Glomerular endothelial cell (primary cell): Measurements from ENCODE around the gene GPS1. TPM values are rescaled to one million over a fixed set of nuclear protein-coding genes. Genes with fewer than 3 reads are reported as not detected.
"Not testable (repeated sequence)": the region's sequence is repeated elsewhere in the genome, so short reads cannot be mapped to it uniquely, and the experiment has no call there.

Experiments used
- DNase-seq: peaks from one replicate; pipeline ENCODE4 v3.0.0-alpha.2; 2011; ENCODE audit warnings: low read depth, low spot score; ENCODE audit errors: extremely low read depth
- total RNA-seq: library from RNA; depleted of rRNA; stranded (reverse); fragments of >200 nt; gene quantifications from 2 replicates; pipeline ENCODE4 v1.2.3, GENCODE V29; 2015

Gene GPS1
- total RNA-seq, 1 donor from 2014 or later, result 139 TPM

DNA sequence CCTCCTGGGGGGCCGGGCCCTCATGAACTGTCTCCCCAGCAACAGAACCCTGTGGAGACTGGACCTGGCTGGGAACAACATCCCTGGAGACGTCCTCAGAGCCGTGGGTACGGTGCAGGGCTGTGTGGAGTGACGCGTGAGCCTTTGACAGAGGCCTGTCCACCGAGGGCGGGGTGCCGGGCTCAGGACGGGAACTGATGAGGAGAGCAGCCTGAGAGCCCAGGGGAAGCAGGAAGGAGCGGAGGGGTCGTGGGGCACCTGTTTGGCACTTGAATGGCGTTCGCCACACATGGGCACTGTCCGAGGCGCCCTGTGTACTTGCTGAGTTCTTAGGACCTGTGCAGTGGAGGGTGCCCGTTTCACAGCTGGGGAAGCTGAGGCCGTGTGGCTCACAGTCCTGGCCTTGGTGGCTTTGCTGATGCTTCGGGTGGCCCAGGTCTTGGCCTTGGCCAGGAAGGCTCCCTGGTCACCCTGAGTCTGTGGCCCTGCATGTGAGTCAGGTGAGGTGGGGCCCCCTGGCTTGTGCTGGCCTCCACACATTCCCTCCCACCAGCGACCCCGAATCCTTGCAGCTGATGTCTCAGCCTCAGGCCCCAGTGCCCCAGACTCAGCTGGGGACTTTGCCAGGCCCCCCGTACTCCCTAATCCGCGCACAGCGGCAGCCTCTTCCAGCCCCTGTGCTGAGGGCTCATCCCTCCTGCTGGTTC lies 26.1 kb upstream of the GPS1 start:
- DNase-seq, result no peak

DNA sequence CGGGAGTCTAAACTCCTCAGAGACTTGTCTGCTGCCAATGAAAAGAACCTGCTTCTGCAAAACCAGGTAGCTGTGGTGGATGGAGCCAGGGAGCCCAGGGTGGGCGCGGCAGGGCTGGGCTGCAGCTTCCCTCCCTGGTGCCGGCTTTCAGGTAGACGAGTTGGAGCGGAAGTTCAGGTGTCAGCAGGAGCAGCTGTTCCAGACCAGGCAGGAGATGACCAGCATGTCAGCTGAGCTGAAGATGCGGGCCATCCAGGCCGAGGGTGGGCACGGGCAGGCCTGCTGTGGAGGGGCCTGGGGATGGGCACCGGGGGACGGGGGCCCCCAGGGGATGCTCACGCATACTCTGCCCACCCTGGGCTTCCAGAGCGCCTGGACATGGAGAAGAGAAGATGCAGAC lies 23.5 kb upstream of the GPS1 start:
- no peak for DNase-seq

DNA sequence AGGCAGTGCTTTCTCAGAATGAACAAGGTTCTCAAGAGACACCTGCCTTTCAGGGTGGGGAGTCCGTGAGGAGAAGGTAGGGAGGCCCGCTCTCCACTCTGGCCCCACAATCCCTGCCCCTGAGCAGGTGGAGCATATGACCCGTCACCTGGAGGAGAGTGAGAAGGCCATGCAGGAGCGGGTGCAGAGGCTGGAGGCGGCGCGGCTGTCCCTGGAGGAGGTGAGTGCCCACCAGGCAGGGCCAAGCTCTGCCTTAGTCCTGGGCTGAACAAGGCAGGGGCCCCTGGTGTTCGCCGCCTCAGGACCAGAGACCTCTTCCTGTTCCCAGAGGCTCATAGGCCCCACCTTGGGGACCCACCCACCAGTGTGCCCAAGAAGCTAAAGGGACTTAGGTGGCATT lies 22.7 kb upstream of the GPS1 start:
- no peak for DNase-seq

DNA sequence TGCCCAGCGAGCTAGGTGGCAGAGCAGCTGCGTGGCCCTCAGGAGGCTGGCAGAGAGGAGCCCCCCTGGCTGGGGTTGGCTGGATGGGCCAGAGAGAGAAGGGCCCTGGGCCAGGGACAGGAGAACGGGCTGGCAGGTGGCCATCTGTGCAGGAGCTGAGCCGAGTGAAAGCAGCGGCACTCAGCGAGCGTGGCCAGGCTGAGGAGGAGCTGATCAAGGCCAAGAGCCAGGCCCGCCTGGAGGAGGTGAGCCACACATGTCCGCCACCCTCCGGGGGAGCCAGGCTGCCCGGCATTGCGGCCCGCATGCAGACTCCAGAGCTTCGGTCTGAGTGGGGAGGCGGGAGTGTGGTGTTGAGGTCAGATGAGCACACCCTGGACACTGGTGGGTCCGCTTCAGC lies 22.3 kb upstream of the GPS1 start:
- DNase-seq, result no peak

DNA sequence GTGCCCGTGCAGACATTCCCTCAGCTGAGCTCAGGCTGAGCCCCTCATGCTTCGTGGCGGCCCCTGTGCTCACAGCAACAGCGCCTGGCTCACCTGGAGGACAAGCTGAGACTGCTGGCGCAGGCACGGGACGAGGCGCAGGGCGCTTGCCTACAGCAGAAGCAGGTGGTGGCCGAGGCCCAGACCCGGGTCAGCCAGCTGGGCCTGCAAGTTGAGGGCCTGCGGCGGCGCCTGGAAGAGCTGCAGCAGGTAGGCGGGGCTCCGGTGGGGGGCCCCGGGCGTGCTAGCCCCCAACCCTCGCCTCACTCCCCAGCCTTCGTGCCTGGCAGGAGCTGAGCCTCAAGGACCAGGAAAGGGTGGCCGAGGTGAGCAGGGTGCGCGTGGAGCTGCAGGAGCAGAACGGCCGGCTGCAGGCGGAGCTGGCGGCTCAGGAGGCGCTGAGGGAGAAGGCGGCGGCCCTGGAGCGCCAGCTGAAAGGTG lies 21.7 kb upstream of the GPS1 start:
- DNase-seq, result no peak

DNA sequence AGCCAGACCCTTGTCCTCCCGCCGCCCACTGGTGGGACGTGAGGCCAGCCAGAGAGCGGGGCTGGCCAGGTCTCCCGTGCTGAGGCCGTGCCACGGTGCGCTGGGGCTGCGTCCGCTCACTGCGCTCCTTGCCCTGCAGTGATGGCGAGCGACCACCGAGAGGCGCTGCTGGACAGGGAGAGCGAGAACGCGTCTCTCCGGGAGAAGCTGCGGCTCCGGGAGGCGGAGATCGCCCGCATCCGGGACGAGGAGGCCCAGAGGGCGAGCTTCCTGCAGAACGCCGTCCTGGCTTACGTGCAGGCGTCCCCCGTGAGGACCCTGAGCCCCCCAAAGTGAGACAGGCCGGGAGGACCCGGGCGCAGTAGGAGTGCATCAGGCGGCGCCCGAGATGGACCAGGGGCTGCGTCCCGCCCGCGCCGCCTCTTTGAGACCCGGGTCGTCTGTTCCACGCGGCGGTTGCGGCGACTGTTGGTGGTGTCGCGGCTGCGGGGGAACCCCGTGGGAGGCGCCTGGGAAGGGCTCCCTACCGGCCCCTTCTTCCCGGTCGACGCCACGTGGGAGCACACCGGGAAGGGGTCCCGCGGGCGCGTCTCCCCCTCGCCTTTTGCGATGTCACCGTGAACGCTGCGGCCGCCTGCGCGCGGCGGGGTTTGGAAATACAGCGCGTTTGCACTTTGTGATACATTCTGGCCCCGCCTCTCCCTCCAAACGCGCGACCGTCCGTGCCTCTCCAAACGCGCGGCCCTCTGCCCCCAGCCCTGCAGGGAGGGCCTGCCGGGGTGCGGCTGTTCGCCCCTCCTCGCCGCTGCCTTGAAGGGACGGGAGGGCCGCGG lies 21.0 kb upstream of the GPS1 start:
- no peak for DNase-seq

DNA sequence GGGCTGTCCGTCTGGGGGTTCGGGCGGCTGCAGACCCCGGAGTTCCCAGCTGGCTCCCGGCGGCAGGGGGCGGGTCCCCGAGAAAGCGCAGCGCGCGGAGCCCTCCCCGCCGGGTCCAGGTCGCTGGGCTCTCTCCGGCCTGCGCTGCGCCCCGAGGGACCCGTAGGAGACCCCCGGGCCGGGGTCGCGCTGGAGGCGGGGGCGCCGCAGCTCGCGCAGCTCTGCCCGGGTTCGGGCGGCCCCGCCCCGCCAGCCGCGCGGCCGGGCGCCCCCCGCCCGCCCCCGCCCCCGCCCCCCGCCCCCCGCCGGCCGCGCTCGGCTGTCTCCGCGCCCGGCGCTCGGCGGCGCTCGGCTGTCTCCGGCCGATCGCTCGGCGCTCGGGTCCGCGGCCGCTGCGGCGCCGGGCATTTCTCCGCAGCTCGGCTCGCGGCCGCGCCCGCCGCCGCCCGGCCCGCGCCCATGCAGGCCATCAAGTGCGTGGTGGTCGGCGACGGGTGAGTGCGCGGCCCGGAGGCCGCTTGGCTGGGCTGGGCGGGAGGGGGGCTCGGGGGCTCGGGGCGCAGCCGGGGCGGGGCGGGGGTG lies 20.3 kb upstream of the GPS1 start, which contains the start of gene RAC3:
Gene RAC3, plus strand, starts transcription at position 376 of the 582 bp plus-strand sequence. Its CDS starts 84 bp downstream, at position 460.
- DNase-seq, result no peak

DNA sequence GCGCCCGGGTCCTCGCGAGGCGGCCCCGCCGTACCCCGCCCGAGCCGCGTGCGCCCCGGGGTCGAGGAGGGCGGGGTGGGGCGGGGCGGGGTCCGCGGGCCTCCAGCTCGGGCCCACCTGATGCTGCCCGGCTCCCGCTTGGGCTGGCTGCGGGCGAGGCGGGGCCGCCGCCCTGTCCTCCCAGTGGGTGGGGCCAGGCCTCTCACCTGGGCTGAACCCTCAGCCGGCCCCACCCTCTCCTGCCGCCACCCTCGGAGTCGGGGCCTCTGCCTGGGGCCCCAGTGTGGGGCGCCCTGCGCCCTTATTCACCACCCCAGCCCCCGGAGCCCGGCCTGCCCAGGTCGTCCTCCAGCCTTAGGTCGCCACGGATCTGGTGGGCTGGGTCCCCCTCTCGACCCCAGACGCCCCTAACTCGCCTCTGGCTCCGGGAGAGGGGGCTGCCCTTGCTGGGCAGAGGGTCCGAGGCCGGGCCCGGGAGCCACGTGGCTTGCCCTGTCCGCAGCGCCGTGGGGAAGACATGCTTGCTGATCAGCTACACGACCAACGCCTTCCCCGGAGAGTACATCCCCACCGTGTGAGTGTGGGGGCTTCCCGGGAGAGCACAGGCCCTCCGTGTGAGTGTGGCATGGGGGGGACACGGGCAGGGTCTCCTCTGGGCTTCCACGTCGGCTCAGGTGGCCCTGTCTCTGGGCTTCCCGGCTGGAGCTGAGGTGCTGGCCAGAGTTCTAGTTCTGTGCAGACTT lies 19.6 kb upstream of the GPS1 start:
- no peak for DNase-seq

DNA sequence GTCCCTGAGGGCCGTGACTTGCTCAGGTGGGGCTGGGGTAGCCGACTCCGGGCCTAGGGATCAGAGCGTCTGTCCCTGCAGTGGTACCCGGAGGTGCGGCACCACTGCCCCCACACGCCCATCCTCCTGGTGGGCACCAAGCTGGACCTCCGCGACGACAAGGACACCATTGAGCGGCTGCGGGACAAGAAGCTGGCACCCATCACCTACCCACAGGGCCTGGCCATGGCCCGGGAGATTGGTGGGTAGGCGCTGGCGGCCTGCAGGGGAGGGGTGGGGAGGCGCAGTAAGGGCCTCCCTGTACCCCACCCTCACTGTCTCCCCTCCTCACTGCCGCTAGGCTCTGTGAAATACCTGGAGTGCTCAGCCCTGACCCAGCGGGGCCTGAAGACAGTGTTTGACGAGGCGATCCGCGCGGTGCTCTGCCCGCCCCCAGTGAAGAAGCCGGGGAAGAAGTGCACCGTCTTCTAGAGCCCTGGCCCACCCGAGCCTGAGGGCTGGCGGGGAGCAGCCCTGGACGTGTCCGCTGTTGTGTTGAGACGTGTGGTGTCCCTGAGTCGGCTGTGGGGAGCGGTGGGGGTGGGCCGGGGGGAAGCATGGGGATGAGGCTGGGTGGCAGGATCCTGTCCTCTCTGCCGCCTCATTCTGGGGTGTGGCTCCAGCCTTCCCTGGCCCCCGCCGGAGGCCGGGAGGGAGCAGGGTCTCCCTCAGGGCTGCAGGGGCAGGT lies 18.2 kb upstream of the GPS1 start:
- no peak for DNase-seq

DNA sequence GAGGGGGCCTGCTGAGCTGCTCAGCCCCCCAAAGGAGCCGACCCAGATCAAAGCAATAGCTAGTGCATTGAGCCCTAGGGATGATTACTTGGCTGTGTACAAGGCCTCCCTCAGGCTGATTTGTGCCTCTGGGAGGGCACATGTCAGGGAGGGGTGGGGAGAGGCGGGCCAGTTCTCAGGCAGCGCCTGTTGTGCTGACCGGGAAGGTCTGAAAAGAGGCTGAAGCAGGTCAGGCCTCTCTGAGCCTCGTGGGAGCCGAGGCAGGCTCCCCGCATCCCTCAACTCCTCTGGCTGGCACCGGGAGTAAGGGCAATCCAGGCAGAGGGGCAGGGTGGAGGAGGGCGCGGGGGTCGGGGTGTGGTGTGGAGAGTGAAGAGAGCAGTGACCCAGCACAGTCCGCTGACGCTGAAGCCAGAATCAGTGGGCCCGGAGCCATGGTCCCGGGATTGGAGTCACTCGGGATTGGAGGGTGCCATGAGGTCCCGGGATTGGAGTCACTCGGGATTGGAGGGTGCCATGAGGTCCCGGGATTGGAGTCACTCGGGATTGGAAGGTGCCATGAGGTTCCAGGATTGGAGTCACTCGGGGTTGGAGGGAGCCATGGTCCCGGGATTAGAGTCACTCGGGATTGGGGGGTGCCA lies 17.2 kb upstream of the GPS1 start:
- no peak for DNase-seq

DNA sequence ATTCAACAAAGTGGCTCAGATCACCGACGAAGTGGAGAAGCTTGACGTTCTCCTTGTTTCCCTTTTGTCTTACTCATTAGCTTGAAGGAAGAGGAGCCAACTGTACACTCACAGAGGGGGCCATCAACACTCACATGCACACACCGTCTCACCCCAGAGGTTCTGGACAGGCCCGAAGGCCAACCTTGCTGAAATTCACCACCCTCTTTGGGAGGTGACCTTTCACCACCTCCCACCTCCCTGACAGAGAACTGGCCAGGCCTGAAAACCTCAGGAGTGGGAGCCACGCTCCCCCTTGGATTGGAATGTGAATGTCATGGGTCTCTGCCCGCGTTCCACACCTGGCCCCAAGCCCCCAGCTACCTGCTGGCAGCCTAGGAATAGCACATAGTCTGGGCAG lies 16.2 kb upstream of the GPS1 start:
- no peak for DNase-seq

DNA sequence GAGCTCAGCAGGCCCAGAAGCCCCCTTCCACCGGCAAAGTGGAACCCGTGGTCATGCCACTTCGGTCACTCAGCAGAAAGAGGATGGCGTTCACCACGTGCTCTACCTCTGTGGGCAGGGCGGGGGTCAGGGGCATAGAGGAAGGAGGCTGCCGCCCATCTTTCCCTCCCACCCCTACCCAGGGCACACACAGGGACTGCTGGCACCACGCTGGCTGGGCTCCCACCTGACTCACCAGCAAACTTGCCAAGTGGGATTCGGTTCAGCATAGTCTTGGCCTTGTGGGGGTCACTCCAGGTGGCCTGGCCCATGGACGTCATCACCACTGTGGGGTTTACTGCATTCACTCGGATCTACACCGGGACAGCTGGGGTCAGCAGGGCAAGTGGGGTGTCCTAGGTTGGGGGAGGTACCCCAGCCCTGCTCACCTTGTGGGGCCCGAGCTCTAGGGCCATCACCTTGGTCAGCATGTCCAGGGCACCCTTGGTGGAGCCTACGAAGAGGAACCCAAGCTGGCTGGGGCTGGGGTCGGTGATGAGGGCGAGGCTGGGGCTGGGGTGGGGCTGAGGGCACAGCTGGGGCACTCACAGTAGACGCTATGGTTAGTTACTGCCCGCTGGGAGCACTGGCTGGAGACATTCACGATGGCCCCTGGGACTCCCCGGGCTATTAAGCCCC lies 15.6 kb upstream of the GPS1 start:
- DNase-seq, result no peak

DNA sequence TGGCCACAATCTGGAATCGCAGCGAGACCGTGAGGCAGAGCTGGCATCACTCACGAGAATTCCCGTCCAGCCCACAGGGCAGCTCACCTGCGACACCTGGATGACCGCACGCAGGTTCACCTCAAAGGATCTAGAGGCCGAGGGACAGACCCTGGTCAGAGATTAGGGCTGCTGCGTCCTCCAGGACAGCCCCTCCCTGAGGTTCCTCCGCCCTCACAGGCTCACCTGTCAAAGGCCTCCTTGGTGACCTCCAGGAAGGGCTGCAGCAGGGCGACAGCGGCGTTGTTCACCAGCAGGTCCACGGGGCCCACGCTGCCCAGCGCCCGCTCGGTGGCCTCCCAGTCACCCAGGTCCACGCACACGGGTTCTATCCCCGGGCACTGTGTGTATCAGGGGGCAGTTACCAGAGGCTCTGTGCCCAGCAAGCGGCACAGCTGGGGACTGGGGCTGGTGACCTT lies 15.0 kb upstream of the GPS1 start:
- DNase-seq, result no peak

DNA sequence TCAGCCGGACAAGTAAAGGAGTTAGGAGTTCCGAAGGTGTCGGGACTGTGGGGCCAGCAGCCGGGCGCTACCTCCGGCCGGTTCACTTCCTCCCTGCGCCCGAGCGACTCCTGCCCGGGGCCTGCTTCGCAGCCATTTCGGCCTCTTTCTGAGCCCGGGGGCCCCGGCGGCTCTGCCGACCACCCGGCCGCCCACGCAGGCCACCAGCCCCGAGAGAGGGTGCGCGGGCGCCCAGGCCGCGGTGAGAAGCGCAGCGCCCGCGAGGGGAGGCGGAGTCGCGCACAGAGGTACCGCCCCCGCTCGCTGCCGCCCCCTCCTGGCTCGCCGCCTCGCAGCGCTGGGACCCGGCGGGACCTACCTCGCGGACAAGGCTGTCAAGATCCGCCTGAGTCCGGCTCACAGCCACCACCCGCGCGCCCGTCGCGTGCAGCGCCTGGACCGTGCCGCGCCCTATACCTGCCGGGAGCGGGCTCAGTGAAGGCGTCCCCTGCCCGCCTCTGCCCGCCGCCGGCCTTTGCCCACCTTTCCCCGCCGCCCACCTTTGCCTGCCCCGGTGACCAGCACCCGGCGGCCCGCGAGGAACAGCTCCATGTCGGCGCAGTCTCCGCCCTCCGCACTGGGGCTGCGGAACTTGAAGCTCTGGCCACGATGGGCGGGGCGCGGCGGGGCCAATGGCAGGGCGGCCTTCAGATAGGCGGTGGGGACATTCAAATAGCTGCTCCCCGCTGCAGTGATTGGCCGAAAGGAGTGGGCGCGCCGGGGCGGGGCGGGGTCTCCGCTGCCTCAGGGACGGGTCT lies 14.4 kb upstream of the GPS1 start, which contains the start of gene DCXR:
Gene DCXR, minus strand, starts transcription at position 606 of the 797 bp plus-strand sequence. Its CDS starts 15 bp downstream, at position 591.
- no peak for DNase-seq

DNA sequence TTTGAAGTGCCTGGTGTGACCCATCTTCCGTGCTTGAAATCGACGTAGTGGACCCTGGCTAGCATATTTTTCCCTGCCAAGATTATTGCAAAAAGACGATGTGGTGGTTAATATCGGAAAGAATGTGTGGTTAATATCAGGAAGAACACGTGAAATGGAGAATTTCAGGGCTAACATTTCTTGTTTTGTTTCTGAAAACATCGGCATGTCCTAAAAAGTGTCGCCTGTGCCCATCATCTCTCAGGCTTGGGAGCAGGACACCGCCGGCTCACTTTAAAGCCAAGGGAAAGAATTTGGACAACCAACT lies 13.9 kb upstream of the GPS1 start:
- no peak for DNase-seq

DNA sequence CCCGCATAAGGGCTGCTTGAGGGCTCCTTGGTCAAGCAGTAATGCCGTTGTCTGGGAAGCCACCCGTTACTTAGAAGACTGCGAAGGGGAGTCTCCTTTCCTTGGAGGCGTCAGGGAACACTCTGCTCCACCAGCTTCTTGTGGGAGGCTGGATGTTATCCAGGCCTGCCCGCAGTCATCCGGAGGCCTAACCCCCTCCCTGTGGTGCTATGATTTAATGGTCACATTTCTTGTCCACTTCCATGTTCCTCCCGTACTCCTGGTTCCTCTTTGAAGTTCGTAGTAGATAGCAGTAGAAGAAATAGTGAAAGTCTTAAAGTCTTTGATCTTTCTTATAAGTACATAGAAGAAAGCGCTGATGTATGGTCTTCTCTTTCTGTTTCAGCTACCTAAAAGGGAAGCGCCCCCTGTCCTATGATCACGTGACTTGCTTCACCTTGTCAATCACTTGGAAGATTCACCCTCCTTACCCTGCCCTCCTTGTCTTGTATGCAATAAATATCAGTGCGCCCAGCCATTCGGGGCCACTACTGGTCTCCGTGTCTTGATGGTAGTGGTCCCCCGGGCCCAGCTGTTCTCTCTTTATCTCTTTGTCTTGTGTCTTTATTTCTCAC lies 12.8 kb upstream of the GPS1 start:
- DNase-seq, result not testable (repeated sequence)

DNA sequence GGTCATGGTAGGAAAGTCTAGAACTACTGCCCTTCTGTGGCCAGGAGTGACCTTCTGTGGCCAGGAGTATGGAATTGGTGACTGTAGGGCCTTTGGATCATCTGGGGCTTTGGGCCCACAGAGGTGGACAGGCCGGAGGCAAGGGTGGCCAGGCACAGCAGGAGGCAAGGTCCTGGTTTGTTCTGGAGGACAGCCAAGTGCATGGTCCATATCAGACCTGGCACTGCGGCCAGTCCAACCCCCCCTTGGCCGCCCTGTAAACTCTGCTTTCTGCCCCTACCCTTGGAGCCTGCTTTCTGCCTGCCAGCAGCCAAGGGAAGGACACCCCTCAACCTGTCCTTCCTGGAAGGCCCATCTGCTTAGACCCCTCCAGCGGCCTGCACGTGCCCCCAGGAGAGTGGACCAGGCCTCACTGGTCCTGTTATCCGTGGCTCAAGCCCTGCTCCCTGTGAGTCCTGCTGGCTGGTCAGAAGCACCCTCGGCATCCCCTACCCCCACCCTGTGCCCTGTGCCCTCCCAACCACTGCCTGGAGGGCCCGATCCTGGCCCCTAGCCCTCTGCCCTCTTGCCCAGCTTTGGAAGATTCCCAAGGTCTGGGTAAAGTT lies 11.9 kb upstream of the GPS1 start:
- no peak for DNase-seq
